Measurements from ENCODE around the gene EBF3.

- TF ChIP-seq POLR2A (IDR thresholded peaks at IDR 0.05) (no peak), CTCF (IDR thresholded peaks at IDR 0.05) (no peak)
Measured at GRCh38 chr10:129970465-129971364, 6.6 kb upstream of the EBF3 start.
